Purkinje cell (primary cell): ENCODE measurements around the gene CSF1. TPM values are rescaled to one million over a fixed set of nuclear protein-coding genes. Genes with fewer than 3 reads are reported as not detected.

ENCODE experiments used
- polyA plus RNA-seq: library from polyadenylated mRNA; unstranded; fragments of >200 nt; fragmentation: Nextera tagmentation; gene quantifications from 2 replicates; pipeline ENCODE4 v1.2.1, GENCODE V29; 2014

CSF1 gene
- polyA plus RNA-seq, result 0.13 TPM in 1 of 2 replicates, not detected in the other

GRCh38 chr1:109910123-109910962, at the start of gene CSF1:
TSS of gene CSF1 (plus strand) at chr1:109910849. CDS start at chr1:109911024, 175 bp downstream.

Other genes with a start within 250 kb of the CSF1 start
- gene GSTM2, start 242.8 kb upstream of the CSF1 start, polyA plus RNA-seq, result 87.9 and 100 TPM in 2 replicates
- gene GSTM1, start 223.0 kb upstream of the CSF1 start, polyA plus RNA-seq, result 17.9 and 26.0 TPM in 2 replicates
- 13.3 and 30.1 TPM in 2 replicates for gene GSTM5, start 198.6 kb upstream of the CSF1 start, polyA plus RNA-seq
- gene GSTM3, start 169.8 kb upstream of the CSF1 start, polyA plus RNA-seq, result 357 and 497 TPM in 2 replicates
- not detected in 2 replicates for gene EPS8L3, start 146.9 kb upstream of the CSF1 start, polyA plus RNA-seq
- gene AHCYL1, start 73.9 kb downstream of the CSF1 start, polyA plus RNA-seq, result 121 and 154 TPM in 2 replicates
- gene STRIP1, start 123.8 kb downstream of the CSF1 start, polyA plus RNA-seq, result 6.6 and 9.5 TPM in 2 replicates
- gene ALX3, start 159.8 kb downstream of the CSF1 start, polyA plus RNA-seq, result not detected in 2 replicates
- not detected in 2 replicates for gene UBL4B, start 201.6 kb downstream of the CSF1 start, polyA plus RNA-seq
- 17.4 and 18.2 TPM in 2 replicates for gene SLC6A17, start 239.6 kb downstream of the CSF1 start, polyA plus RNA-seq